ENCODE measurements around the gene TOLLIP.
"Not testable (repeated sequence)": the region's sequence is repeated elsewhere in the genome, so short reads cannot be mapped to it uniquely, and the experiment has no call there.

TOLLIP gene

DNA sequence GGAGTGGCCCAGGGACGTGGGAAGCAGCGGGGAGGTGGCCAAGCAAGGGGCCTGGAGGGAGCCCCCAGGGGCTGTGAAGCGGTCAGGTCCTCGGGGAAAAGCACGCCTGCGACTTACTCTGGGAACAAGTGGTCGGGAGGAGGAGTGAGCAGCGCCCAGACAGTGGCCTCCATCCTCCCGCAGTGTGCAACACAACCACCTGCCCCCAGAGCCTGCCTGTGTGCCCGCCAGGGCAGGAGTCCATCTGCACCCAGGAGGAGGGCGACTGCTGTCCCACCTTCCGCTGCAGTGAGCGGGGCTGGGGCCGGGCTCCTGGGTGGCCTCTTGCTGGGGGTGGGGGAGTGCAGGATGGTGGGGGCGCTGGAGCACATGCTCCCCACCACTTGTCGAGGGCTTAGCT lies 51.5 kb downstream of the TOLLIP start:
- Histone ChIP-seq H3K36me3 (ENCODE audit: control insufficient read depth, insufficient read depth, low read length) (no peaks in the 10 kb centered on the region), H3K4me1 (ENCODE audit: control insufficient read depth, insufficient read depth, low read length, poor library complexity, severe bottlenecking) (peaks cover 10% of the 10 kb centered on the region), H3K27ac (ENCODE audit: insufficient read depth, low read length, poor library complexity, severe bottlenecking) (no peak overlapping the region), H3K9me3 (ENCODE audit: control insufficient read depth, low read length) (no peaks in the 10 kb centered on the region), H3K4me3 (ENCODE audit: insufficient read depth, low read depth, low read length, poor library complexity, severe bottlenecking) (no peak overlapping the region), H3K27me3 (replicated peaks; ENCODE audit: control insufficient read depth, insufficient read depth, low read length, poor library complexity, severe bottlenecking) (no peaks in the 10 kb centered on the region)
- no peak for DNase-seq

DNA sequence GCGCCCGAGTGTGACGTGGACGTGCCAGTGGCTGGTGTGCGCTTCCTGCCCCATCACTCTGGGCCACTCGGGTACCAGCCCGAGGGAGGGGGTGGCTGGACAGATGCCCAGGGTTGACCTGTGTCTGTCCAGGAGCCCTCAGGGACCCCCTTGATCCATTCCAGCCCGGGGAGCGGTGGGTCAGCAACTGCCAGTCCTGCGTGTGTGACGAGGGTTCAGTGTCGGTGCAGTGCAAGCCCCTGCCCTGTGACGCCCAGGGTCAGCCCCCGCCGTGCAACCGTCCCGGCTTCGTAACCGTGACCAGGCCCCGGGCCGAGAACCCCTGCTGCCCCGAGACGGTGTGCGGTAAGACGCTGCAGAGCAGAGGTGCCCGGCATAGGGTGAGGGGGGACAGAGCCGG lies 52.1 kb downstream of the TOLLIP start:
- Histone ChIP-seq H3K36me3 (ENCODE audit: control insufficient read depth, insufficient read depth, low read length) (no peaks in the 10 kb centered on the region), H3K27me3 (replicated peaks; ENCODE audit: control insufficient read depth, insufficient read depth, low read length, poor library complexity, severe bottlenecking) (no peaks in the 10 kb centered on the region)
- DNase-seq: no peak

DNA sequence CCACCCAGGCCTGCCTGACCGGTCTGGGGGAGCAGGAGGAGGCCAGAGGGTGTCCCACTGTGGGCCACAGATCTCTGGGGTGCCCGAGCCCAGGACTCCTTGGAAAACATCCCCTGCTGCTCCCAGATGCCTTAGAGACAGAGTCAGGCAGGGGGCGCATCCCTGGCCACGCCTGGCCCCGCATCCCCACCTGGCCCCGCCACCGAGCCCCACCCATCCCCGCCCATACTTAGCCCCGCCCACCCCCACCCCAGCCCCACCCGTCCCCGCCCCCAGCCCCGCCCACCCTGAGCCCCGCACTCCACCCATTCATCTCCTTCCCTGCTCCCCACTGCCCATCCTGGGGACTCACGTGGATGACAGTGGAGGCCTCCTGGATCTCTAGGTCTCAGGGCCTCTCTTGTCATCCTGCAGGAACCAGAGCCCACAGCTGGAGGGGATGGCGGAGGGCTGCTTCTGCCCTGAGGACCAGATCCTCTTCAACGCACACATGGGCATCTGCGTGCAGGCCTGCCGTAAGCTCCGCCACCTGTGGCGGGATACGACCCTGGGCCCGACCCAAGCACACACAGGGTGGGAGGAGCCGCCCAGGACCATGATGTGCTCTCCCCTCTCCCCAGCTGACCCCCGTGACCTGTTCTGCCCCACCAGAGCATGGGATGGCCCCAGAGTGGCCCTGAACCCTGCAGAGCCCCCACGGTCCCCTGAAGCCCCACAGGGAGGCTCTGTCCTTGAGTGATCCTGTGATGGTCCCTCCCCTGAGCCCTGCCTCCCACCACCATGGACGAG lies 53.0 kb downstream of the TOLLIP start:
- no peak overlapping the region for H3K27ac ChIP-seq (ENCODE audit: insufficient read depth, low read length, poor library complexity, severe bottlenecking)
- H3K9me3 ChIP-seq (ENCODE audit: control insufficient read depth, low read length): no peaks in the 10 kb centered on the region
- no peaks in the 10 kb centered on the region for H3K4me1 ChIP-seq (ENCODE audit: control insufficient read depth, insufficient read depth, low read length, poor library complexity, severe bottlenecking)
- no peaks in the 10 kb centered on the region for H3K36me3 ChIP-seq (ENCODE audit: control insufficient read depth, insufficient read depth, low read length)
- DNase-seq: no peak
- no peaks in the 10 kb centered on the region for H3K27me3 ChIP-seq (replicated peaks; ENCODE audit: control insufficient read depth, insufficient read depth, low read length, poor library complexity, severe bottlenecking)
- no peak overlapping the region for H3K4me3 ChIP-seq (ENCODE audit: insufficient read depth, low read depth, low read length, poor library complexity, severe bottlenecking)

More for the DNA sequence above, 52.1 kb downstream of the TOLLIP start:
- Histone ChIP-seq H3K9me3 (ENCODE audit: control insufficient read depth, low read length) (no peaks in the 10 kb centered on the region), H3K27ac (ENCODE audit: insufficient read depth, low read length, poor library complexity, severe bottlenecking) (no peak overlapping the region), H3K4me3 (ENCODE audit: insufficient read depth, low read depth, low read length, poor library complexity, severe bottlenecking) (no peak overlapping the region), H3K4me1 (ENCODE audit: control insufficient read depth, insufficient read depth, low read length, poor library complexity, severe bottlenecking) (peaks cover 6% of the 10 kb centered on the region)

DNA sequence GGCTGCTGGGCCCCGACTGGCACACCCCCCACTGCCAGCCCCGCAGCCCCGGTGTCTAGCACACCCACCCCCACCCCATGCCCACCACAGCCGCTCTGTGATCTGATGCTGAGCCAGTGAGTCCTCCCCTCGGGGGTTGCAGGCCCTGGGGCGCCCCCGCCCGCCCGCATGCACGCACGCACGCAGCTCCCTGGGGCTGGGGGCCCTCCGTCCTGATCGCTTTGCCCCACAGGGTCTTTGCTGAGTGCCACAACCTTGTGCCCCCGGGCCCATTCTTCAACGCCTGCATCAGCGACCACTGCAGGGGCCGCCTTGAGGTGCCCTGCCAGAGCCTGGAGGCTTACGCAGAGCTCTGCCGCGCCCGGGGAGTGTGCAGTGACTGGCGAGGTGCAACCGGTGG lies 54.3 kb downstream of the TOLLIP start:
- Histone ChIP-seq H3K27me3 (replicated peaks; ENCODE audit: control insufficient read depth, insufficient read depth, low read length, poor library complexity, severe bottlenecking) (no peaks in the 10 kb centered on the region), H3K9me3 (ENCODE audit: control insufficient read depth, low read length) (no peaks in the 10 kb centered on the region), H3K36me3 (ENCODE audit: control insufficient read depth, insufficient read depth, low read length) (no peaks in the 10 kb centered on the region), H3K4me3 (ENCODE audit: insufficient read depth, low read depth, low read length, poor library complexity, severe bottlenecking) (no peak overlapping the region), H3K4me1 (ENCODE audit: control insufficient read depth, insufficient read depth, low read length, poor library complexity, severe bottlenecking) (no peaks in the 10 kb centered on the region), H3K27ac (ENCODE audit: insufficient read depth, low read length, poor library complexity, severe bottlenecking) (no peak overlapping the region)
- no peak for DNase-seq

DNA sequence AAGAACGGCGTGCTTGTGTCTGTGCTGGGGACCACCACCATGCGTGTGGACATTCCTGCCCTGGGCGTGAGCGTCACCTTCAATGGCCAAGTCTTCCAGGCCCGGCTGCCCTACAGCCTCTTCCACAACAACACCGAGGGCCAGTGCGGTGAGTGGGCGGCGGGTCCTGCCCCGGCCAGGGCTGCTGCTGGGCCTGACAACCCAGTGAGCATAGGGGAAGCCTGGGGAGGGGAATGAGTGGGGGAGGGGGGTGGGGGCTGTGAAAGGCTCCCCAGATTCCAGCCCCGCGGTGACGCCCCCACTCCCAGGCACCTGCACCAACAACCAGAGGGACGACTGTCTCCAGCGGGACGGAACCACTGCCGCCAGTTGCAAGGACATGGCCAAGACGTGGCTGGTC lies 54.7 kb downstream of the TOLLIP start:
- Histone ChIP-seq H3K36me3 (ENCODE audit: control insufficient read depth, insufficient read depth, low read length) (no peaks in the 10 kb centered on the region), H3K9me3 (ENCODE audit: control insufficient read depth, low read length) (no peaks in the 10 kb centered on the region), H3K4me3 (ENCODE audit: insufficient read depth, low read depth, low read length, poor library complexity, severe bottlenecking) (no peak overlapping the region), H3K4me1 (ENCODE audit: control insufficient read depth, insufficient read depth, low read length, poor library complexity, severe bottlenecking) (no peaks in the 10 kb centered on the region), H3K27ac (ENCODE audit: insufficient read depth, low read length, poor library complexity, severe bottlenecking) (no peak overlapping the region), H3K27me3 (replicated peaks; ENCODE audit: control insufficient read depth, insufficient read depth, low read length, poor library complexity, severe bottlenecking) (no peaks in the 10 kb centered on the region)
- no peak for DNase-seq

DNA sequence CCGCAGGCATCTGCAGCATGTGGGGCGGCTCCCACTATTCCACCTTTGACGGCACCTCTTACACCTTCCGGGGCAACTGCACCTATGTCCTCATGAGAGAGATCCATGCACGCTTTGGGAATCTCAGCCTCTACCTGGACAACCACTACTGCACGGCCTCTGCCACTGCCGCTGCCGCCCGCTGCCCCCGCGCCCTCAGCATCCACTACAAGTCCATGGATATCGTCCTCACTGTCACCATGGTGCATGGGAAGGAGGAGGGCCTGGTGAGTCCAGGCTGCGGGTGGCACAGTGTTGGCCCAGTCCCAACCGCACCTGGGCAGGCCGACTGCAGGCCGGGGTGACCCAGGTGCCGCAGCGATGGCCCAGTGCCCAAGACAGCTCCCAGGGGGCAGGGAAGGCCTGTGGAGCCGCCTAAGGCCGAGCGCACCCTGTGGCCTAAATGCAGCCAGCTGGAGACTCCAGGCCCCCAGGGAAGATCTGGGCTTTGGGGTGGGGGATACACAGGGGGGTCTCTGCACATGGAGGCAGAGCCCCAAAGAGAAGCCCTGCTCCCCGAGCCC lies 55.3 kb downstream of the TOLLIP start:
- no peaks in the 10 kb centered on the region for H3K9me3 ChIP-seq (ENCODE audit: control insufficient read depth, low read length)
- H3K4me3 ChIP-seq (ENCODE audit: insufficient read depth, low read depth, low read length, poor library complexity, severe bottlenecking): no peak overlapping the region
- H3K4me1 ChIP-seq (ENCODE audit: control insufficient read depth, insufficient read depth, low read length, poor library complexity, severe bottlenecking): no peaks in the 10 kb centered on the region
- no peaks in the 10 kb centered on the region for H3K36me3 ChIP-seq (ENCODE audit: control insufficient read depth, insufficient read depth, low read length)
- DNase-seq: no peak
- H3K27ac ChIP-seq (ENCODE audit: insufficient read depth, low read length, poor library complexity, severe bottlenecking): no peak overlapping the region
- H3K27me3 ChIP-seq (replicated peaks; ENCODE audit: control insufficient read depth, insufficient read depth, low read length, poor library complexity, severe bottlenecking): no peaks in the 10 kb centered on the region

DNA sequence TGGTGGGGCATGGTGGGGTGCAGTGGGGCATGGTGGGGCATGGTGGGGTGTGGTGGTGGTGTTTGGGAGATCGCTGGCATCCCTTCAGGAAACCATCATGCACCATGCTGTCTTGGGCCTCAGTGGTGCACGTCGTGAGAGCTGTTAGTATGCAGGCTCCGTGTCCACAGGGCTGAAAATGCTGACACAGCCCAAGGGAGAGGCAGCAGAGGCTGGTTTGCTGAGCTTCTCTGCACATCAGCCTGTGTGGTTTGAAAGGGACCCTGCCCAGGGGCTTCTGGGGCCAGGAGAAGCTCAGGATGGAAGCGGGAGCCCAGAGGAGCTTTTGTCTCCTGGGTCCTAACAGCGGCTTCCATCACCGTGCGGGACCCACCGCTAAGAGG lies 56.3 kb downstream of the TOLLIP start:
- Histone ChIP-seq H3K4me1 (ENCODE audit: control insufficient read depth, insufficient read depth, low read length, poor library complexity, severe bottlenecking) (no peaks in the 10 kb centered on the region), H3K36me3 (ENCODE audit: control insufficient read depth, insufficient read depth, low read length) (no peaks in the 10 kb centered on the region), H3K4me3 (ENCODE audit: insufficient read depth, low read depth, low read length, poor library complexity, severe bottlenecking) (no peak overlapping the region), H3K9me3 (ENCODE audit: control insufficient read depth, low read length) (no peaks in the 10 kb centered on the region), H3K27me3 (replicated peaks; ENCODE audit: control insufficient read depth, insufficient read depth, low read length, poor library complexity, severe bottlenecking) (no peaks in the 10 kb centered on the region), H3K27ac (ENCODE audit: insufficient read depth, low read length, poor library complexity, severe bottlenecking) (no peak overlapping the region)
- no peak for DNase-seq

DNA sequence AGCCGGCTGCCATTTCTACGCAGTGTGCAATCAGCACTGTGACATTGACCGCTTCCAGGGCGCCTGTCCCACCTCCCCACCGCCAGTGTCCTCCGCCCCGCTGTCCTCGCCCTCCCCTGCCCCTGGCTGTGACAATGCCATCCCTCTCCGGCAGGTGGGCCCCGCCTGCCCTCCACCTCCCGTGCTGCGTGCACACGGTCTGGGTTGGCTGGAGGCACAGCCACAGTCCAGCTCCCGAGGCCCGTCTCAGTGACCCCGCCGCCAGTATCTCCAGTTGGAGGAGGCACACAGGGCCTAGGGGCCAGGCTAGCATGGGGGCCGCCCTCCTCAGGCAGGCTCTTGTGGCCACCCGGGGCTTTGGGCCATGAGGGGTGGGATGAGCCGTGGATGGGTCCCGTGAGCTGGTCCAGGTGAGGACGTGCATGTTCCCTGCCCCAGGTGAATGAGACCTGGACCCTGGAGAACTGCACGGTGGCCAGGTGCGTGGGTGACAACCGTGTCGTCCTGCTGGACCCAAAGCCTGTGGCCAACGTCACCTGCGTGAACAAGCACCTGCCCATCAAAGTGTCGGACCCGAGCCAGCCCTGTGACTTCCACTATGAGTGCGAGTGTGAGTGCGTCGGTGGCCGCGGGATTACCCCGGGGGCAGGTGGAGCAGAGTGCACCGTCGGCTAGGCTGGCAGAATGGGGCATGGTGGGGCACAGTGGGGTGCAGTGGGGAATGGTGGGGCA lies 56.9 kb downstream of the TOLLIP start:
- Histone ChIP-seq H3K4me3 (ENCODE audit: insufficient read depth, low read depth, low read length, poor library complexity, severe bottlenecking) (no peak overlapping the region), H3K36me3 (ENCODE audit: control insufficient read depth, insufficient read depth, low read length) (no peaks in the 10 kb centered on the region), H3K27ac (ENCODE audit: insufficient read depth, low read length, poor library complexity, severe bottlenecking) (no peak overlapping the region), H3K4me1 (ENCODE audit: control insufficient read depth, insufficient read depth, low read length, poor library complexity, severe bottlenecking) (no peaks in the 10 kb centered on the region), H3K9me3 (ENCODE audit: control insufficient read depth, low read length) (no peaks in the 10 kb centered on the region), H3K27me3 (replicated peaks; ENCODE audit: control insufficient read depth, insufficient read depth, low read length, poor library complexity, severe bottlenecking) (no peaks in the 10 kb centered on the region)
- no peak for DNase-seq

DNA sequence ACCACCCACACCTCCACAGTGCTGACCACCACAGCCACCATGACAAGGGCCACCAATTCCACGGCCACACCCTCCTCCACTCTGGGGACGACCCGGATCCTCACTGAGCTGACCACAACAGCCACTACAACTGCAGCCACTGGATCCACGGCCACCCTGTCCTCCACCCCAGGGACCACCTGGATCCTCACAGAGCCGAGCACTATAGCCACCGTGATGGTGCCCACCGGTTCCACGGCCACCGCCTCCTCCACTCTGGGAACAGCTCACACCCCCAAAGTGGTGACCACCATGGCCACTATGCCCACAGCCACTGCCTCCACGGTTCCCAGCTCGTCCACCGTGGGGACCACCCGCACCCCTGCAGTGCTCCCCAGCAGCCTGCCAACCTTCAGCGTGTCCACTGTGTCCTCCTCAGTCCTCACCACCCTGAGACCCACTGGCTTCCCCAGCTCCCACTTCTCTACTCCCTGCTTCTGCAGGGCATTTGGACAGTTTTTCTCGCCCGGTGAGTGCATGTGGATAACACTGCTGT lies 58.1 kb downstream of the TOLLIP start:
- Histone ChIP-seq H3K36me3 (ENCODE audit: control insufficient read depth, insufficient read depth, low read length) (no peaks in the 10 kb centered on the region), H3K27me3 (replicated peaks; ENCODE audit: control insufficient read depth, insufficient read depth, low read length, poor library complexity, severe bottlenecking) (no peaks in the 10 kb centered on the region), H3K27ac (ENCODE audit: insufficient read depth, low read length, poor library complexity, severe bottlenecking) (no peak overlapping the region), H3K4me3 (ENCODE audit: insufficient read depth, low read depth, low read length, poor library complexity, severe bottlenecking) (no peak overlapping the region), H3K4me1 (ENCODE audit: control insufficient read depth, insufficient read depth, low read length, poor library complexity, severe bottlenecking) (no peaks in the 10 kb centered on the region), H3K9me3 (ENCODE audit: control insufficient read depth, low read length) (no peaks in the 10 kb centered on the region)
- DNase-seq: no peak

DNA sequence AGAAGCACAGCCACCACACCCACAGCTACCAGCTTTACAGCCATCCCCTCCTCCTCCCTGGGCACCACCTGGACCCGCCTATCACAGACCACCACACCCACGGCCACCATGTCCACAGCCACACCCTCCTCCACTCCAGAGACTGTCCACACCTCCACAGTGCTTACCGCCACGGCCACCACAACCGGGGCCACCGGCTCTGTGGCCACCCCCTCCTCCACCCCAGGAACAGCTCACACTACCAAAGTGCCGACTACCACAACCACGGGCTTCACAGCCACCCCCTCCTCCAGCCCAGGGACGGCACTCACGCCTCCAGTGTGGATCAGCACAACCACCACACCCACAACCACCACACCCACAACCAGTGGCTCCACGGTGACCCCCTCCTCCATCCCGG lies 59.0 kb downstream of the TOLLIP start:
- H3K36me3 ChIP-seq (ENCODE audit: control insufficient read depth, insufficient read depth, low read length); H3K4me1 ChIP-seq (ENCODE audit: control insufficient read depth, insufficient read depth, low read length, poor library complexity, severe bottlenecking); H3K4me3 ChIP-seq (ENCODE audit: insufficient read depth, low read depth, low read length, poor library complexity, severe bottlenecking); H3K27me3 ChIP-seq (replicated peaks; ENCODE audit: control insufficient read depth, insufficient read depth, low read length, poor library complexity, severe bottlenecking); H3K9me3 ChIP-seq (ENCODE audit: control insufficient read depth, low read length); DNase-seq; H3K27ac ChIP-seq (ENCODE audit: insufficient read depth, low read length, poor library complexity, severe bottlenecking): not testable (repeated sequence)
